ENCODE results near the gene CTIF.

CTIF gene

DNA sequence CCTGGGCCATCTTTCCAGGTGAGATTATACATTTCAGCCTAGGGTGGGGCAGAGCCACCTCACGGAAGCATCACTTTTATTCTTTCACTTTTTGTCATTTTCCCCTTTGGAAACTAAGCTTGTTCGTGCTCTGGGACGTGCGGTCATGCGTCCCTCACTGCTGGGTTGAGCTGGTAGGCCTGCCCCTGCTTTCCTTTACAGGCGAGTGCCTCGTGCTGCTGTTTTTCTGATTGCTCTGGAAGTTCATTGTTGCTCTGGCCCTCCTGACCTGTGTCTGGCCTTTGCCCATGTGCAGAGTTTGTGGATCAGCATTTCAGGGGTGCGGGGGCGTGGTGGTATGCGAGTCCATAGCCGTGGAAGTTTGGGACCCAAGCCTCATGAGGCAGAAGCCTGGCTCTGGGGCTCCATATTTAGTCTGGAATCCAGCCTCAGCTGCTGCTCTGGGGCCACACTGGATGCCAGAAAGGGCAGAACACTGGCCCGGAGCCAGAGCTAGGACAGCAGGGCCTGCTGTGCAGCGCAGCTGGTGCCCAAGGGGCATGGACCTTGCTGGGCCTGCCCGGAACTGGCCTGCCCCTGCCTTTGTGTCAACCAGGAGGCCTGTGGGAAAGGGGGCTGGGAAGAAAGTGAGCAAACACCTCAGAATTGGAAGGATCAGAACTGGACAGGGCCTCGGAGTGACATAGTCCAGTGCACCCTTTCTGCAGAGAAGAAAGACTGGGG is 51.1 kb downstream of the CTIF start:
- TF ChIP-seq, protein P1, sequence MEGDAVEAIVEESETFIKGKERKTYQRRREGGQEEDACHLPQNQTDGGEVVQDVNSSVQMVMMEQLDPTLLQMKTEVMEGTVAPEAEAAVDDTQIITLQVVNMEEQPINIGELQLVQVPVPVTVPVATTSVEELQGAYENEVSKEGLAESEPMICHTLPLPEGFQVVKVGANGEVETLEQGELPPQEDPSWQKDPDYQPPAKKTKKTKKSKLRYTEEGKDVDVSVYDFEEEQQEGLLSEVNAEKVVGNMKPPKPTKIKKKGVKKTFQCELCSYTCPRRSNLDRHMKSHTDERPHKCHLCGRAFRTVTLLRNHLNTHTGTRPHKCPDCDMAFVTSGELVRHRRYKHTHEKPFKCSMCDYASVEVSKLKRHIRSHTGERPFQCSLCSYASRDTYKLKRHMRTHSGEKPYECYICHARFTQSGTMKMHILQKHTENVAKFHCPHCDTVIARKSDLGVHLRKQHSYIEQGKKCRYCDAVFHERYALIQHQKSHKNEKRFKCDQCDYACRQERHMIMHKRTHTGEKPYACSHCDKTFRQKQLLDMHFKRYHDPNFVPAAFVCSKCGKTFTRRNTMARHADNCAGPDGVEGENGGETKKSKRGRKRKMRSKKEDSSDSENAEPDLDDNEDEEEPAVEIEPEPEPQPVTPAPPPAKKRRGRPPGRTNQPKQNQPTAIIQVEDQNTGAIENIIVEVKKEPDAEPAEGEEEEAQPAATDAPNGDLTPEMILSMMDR (IDR thresholded peaks at IDR 0.05; ENCODE audit: control insufficient read depth, extremely low read depth, insufficient read depth) = no peak
- no peak for DNase-seq (ENCODE audit: low read depth)
- H3K4me3 ChIP-seq (ENCODE audit: low read depth, low read length) = no peak overlapping the region

DNA sequence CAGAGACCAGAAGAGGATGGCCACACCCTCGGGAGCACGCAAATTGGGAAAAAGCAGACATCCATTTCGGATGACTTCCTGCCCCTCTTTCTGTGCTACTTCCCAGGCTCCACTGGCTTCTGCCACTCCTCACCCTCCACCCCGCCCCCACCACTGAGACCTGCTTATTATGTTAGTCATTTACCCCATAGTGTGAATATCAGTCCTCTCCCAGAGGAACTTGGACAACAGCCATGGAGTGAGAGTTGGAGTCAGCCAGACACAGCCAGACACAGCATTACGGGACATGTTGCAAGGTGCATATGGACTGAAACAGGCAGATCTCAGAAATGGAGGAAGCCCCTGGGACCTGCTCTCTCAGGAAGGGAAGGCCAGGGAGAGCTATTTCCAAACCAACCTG is 51.8 kb downstream of the CTIF start:
- no peak overlapping the region for H3K4me3 ChIP-seq (ENCODE audit: low read depth, low read length)
- DNase-seq (ENCODE audit: low read depth) = no peak
- TF ChIP-seq, protein P1 (IDR thresholded peaks at IDR 0.05; ENCODE audit: control insufficient read depth, extremely low read depth, insufficient read depth) = no peak

DNA sequence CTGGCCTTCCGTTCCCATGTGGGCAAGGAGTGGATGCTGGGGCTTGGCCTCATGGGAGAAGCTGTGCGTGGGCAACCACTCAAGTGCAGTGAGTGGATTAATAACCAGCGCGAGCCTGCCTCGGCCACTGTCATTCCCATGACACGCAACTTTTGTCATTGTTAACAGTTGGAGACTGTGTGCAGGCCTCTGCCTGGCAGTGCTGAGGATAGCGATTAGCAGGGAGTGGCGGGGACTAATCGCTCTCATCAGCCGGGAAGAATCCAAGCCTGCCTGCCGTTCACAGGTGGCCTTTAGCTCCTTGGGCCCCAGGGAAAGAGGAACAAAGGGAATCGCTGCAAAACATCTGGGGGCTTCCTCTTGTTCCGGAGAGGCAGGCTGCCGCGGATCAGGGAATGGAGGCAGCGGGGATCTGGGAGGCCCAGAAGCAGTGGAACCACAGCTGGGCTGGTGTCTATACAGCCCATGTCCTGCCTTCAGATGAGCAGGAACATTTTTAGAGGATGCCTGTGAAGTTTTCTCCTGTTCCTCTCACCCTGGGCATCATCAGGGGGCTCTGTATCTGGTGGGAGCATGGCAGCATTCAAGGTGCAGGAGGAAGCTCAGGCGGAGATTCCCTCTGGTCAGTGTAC is 53.8 kb downstream of the CTIF start:
- no peak for DNase-seq (ENCODE audit: low read depth)
- TF ChIP-seq, protein P1 (IDR thresholded peaks at IDR 0.05; ENCODE audit: control insufficient read depth, extremely low read depth, insufficient read depth) = no peak
- no peak overlapping the region for H3K4me3 ChIP-seq (ENCODE audit: low read depth, low read length)

DNA sequence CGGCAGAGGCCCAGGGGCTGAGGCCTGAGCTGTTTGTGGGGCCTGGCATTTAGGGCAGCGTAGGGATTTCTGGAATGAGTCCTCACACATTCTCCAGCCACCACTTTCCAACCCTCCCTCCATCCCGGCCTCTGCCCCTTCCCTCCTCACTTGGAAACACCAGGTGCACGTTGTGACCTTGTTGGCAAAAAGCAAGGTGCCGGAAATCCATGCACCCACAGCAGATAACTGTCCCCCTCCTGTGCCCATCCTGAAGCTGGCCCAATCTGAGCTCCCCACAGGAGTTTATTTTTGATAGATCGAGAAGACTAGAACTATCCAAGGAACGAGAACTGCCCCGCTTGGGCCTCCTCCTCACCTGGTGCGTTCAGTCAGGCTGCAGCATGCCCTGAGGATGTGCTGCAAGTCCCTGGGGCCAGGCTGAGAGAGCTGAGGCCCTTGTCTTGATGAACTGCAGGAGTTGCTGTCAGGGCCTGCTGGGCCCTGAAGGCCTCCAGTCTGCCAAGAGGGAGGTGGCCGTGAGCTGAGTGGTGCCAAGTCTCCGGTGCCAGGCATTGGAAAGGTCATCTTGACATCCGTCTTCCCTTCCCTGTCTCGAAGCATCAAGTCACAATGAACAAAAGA is 55.8 kb downstream of the CTIF start:
- TF ChIP-seq, protein P1 (IDR thresholded peaks at IDR 0.05; ENCODE audit: control insufficient read depth, extremely low read depth, insufficient read depth) = no peak
- no peak overlapping the region for H3K4me3 ChIP-seq (ENCODE audit: low read depth, low read length)
- no peak for DNase-seq (ENCODE audit: low read depth)

DNA sequence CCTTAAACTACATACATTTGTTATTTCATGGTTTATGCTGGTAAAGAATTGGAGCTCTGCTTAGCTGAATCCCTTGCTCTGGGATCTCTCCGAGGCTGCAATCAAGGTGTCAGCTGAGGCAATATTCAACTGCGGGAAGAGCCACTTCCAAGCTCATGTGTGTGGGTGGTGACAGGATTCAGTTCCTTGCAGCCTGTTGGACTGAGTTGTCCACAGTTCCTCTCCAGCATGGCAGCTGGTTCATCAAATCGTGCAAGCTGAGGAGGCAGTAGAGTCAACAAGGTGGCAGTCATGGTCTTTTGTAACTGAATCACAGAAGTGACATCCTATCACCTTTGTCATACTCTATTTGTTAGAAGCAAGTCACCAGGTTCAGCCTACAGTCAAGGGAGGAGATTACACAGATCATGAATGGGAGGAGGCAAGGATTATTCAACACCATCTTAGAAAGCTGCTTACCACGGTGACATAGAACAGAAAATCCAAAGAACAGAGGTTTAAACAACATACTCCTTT is 56.9 kb downstream of the CTIF start:
- H3K4me3 ChIP-seq (ENCODE audit: low read depth, low read length) = no peak overlapping the region
- no peak for DNase-seq (ENCODE audit: low read depth)
- TF ChIP-seq, protein P1 (IDR thresholded peaks at IDR 0.05; ENCODE audit: control insufficient read depth, extremely low read depth, insufficient read depth) = no peak

DNA sequence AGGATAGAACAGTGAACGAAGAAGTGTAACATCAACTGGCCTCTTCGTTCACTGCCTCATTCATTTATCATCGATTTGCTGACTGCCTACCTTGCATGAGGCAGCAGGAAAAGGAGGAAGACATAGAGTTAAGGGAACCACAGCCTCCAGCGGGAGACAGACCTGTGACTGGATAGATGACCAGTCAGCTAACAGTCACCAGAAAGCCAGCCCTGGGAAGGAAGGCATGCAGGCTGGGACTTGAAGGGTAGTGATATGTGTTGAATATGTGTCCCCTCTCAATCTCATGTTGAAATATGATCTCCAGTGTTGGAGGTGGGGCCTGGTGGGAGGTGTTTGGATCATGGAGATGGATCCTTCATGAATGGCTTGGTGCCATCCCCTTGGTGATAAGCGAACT is 58.3 kb downstream of the CTIF start:
- TF ChIP-seq, protein P1 (IDR thresholded peaks at IDR 0.05; ENCODE audit: control insufficient read depth, extremely low read depth, insufficient read depth) = no peak
- H3K4me3 ChIP-seq (ENCODE audit: low read depth, low read length) = no peak overlapping the region
- DNase-seq (ENCODE audit: low read depth) = no peak
